H9 (cell line): Measurements from ENCODE around the gene SCRN1. TPM values are rescaled to one million over a fixed set of nuclear protein-coding genes. Genes with fewer than 3 reads are reported as not detected.

ENCODE experiments used
- DNase-seq: peaks from one replicate; pipeline ENCODE4 v3.0.0-alpha.2; 2017
- H2AFZ ChIP-seq: one replicate; pipeline ENCODE4 v1.6.1; 2013; ENCODE audit warnings: mild to moderate bottlenecking, low read length, control low read depth, moderate library complexity
- H2AK5ac ChIP-seq: 2 replicates; pipeline ENCODE4 v1.6.1; 2013; ENCODE audit warnings: low read length, control low read depth, mixed read lengths; ENCODE audit not compliant: insufficient read length
- H2BK120ac ChIP-seq: one replicate; pipeline ENCODE4 v1.6.1; 2013; ENCODE audit warnings: low read depth, mild to moderate bottlenecking, low read length, control low read depth, inconsistent platforms; ENCODE audit not compliant: poor library complexity, severe bottlenecking
- H2BK12ac ChIP-seq: 2 replicates; pipeline ENCODE4 v1.6.1; 2013; ENCODE audit warnings: low read length, control low read depth, mixed read lengths, low read depth; ENCODE audit not compliant: insufficient read length
- H2BK15ac ChIP-seq: 2 replicates; pipeline ENCODE4 v1.6.1; 2013; ENCODE audit warnings: low read depth, low read length, control low read depth
- H2BK20ac ChIP-seq: one replicate; pipeline ENCODE4 v1.6.1; 2013; ENCODE audit warnings: low read depth, mild to moderate bottlenecking, low read length, control low read depth, inconsistent platforms; ENCODE audit not compliant: poor library complexity, severe bottlenecking
- H2BK5ac ChIP-seq: 2 replicates; pipeline ENCODE4 v1.6.1; 2013; ENCODE audit warnings: low read length, control low read depth, mixed read lengths; ENCODE audit not compliant: insufficient read length
- H3K14ac ChIP-seq: 2 replicates; pipeline ENCODE4 v1.6.1; 2013; ENCODE audit warnings: low read length, control low read depth; ENCODE audit not compliant: insufficient read depth
- H3K18ac ChIP-seq: 2 replicates; pipeline ENCODE4 v1.6.1; 2013; ENCODE audit warnings: low read depth, mild to moderate bottlenecking, mixed read lengths, low read length, control low read depth; ENCODE audit not compliant: insufficient read length
- H3K23ac ChIP-seq: 2 replicates; pipeline ENCODE4 v1.6.1; 2013; ENCODE audit warnings: low read length, control low read depth, mixed read lengths, low read depth; ENCODE audit not compliant: insufficient read length
- H3K23me2 ChIP-seq: 2 replicates; pipeline ENCODE4 v1.6.1; 2013; ENCODE audit warnings: low read depth, mild to moderate bottlenecking, mixed read lengths, low read length, control low read depth; ENCODE audit not compliant: insufficient read length, poor library complexity, severe bottlenecking
- H3K27ac ChIP-seq: 2 replicates; pipeline ENCODE4 v1.5.1; 2013; ENCODE audit warnings: low read length, control low read depth, mixed read lengths, low read depth; ENCODE audit not compliant: insufficient read length
- H3K27me3 ChIP-seq: 2 replicates; pipeline ENCODE4 v1.6.1; 2013; ENCODE audit warnings: low read length, control low read depth, inconsistent platforms; ENCODE audit not compliant: insufficient read depth
- H3K4ac ChIP-seq: 2 replicates; pipeline ENCODE4 v1.6.1; 2013; ENCODE audit warnings: low read depth, mild to moderate bottlenecking, control low read depth, inconsistent platforms, low read length, moderate library complexity
- H3K4me1 ChIP-seq: 2 replicates; pipeline ENCODE4 v1.6.1; 2013; ENCODE audit warnings: low read length, control low read depth, inconsistent platforms; ENCODE audit not compliant: insufficient read depth
- H3K4me2 ChIP-seq: 2 replicates; pipeline ENCODE4 v1.6.1; 2013; ENCODE audit warnings: low read length, control low read depth, mixed read lengths; ENCODE audit not compliant: insufficient read length, insufficient read depth
- H3K56ac ChIP-seq: 2 replicates; pipeline ENCODE4 v1.6.1; 2013; ENCODE audit warnings: low read depth, mild to moderate bottlenecking, mixed read lengths, low read length, control low read depth; ENCODE audit not compliant: insufficient read length
- H3K79me1 ChIP-seq: 2 replicates; pipeline ENCODE4 v1.6.1; 2013; ENCODE audit warnings: low read depth, mild to moderate bottlenecking, moderate library complexity, low read length, control low read depth, inconsistent platforms; ENCODE audit not compliant: insufficient read depth, poor library complexity, severe bottlenecking
- H3K79me2 ChIP-seq: 2 replicates; pipeline ENCODE4 v1.6.1; 2013; ENCODE audit warnings: low read length, control low read depth, inconsistent platforms; ENCODE audit not compliant: insufficient read depth
- H3K9ac ChIP-seq: 2 replicates; pipeline ENCODE4 v1.6.1; 2013; ENCODE audit warnings: low read length, control low read depth, mixed read lengths; ENCODE audit not compliant: insufficient read length; ENCODE audit errors: extremely low read depth
- H3K9me3 ChIP-seq: one replicate; pipeline ENCODE4 v1.6.1; 2013; ENCODE audit warnings: low read depth, low read length, inconsistent platforms; ENCODE audit not compliant: control insufficient read depth
- H3T11ph ChIP-seq: one replicate; pipeline ENCODE4 v1.6.1; 2013; ENCODE audit warnings: mild to moderate bottlenecking, low read length, control low read depth, inconsistent platforms
- H4K20me1 ChIP-seq: one replicate; pipeline ENCODE4 v1.6.1; 2013; ENCODE audit not compliant: control insufficient read depth, insufficient read length, insufficient read depth
- H4K5ac ChIP-seq: 2 replicates; pipeline ENCODE4 v1.6.1; 2013; ENCODE audit warnings: low read depth, mild to moderate bottlenecking, mixed read lengths, low read length, control low read depth; ENCODE audit not compliant: insufficient read length
- H4K8ac ChIP-seq: replicated peaks from 2 replicates; pipeline ENCODE4 v1.6.1; 2013; ENCODE audit warnings: low read length, control low read depth, mixed read lengths, low read depth; ENCODE audit not compliant: insufficient read length
- H4K91ac ChIP-seq: 2 replicates; pipeline ENCODE4 v1.6.1; 2013; ENCODE audit warnings: low read depth, mild to moderate bottlenecking, moderate library complexity, mixed read lengths, low read length, control low read depth; ENCODE audit not compliant: insufficient read length
- H3K27ac Mint-ChIP-seq, 3 experiments: 2 replicates in 2 of 3; 3 replicates in 1 of 3; pipeline ENCODE4 v1.8.0; 2020 to 2021; ENCODE audit warnings: mixed read lengths in 3 of 3, mild to moderate bottlenecking in 1 of 3, moderate library complexity in 1 of 3
- H3K27me3 Mint-ChIP-seq: 2 replicates; pipeline ENCODE4 v1.8.0; 2021; ENCODE audit warnings: low read depth, mild to moderate bottlenecking, moderate library complexity, mixed read lengths
- H3K36me3 Mint-ChIP-seq, 3 experiments: 2 replicates in 2 of 3; 3 replicates in 1 of 3; pipeline ENCODE4 v1.8.0; 2020 to 2021; ENCODE audit warnings: low read depth in 3 of 3, mixed read lengths in 3 of 3; ENCODE audit not compliant: insufficient read depth in 1 of 3
- H3K4me1 Mint-ChIP-seq, 2 experiments: 2 replicates each; pipeline ENCODE4 v1.8.0; 2020; ENCODE audit warnings: mixed read lengths in 2 of 2
- H3K4me3 Mint-ChIP-seq, 2 experiments: 2 replicates in 1 of 2; 3 replicates in 1 of 2; pipeline ENCODE4 v1.8.0; 2020 to 2021; ENCODE audit warnings: mild to moderate bottlenecking in 2 of 2, mixed read lengths in 2 of 2, moderate library complexity in 1 of 2
- H3K9me3 Mint-ChIP-seq, 2 experiments: 2 replicates in 1 of 2; 3 replicates in 1 of 2; pipeline ENCODE4 v1.8.0; 2020; ENCODE audit warnings: mild to moderate bottlenecking in 2 of 2, mixed read lengths in 2 of 2, moderate library complexity in 1 of 2
- CTCF ChIP-seq: fragments of 200-600 bp; sonication (generic); conservative IDR thresholded peaks from 3 replicates; pipeline ENCODE4 v1.8.0; 2021; ENCODE audit warnings: antibody characterized with exemption, mild to moderate bottlenecking
- WGBS: extraction: QIAGEN DNeasy Blood & Tissue Kit; methylation state at CpG from one replicate; pipeline ENCODE4 v1.1.7; 2013; ENCODE audit warnings: missing lambda C conversion rate, low lambda C conversion rate, mixed read lengths; ENCODE audit not compliant: insufficient read length; ENCODE audit errors: extremely low coverage; 5-methylcytosine and 5-hydroxymethylcytosine counted together
- total RNA-seq: library from RNA; stranded (reverse); gene quantifications from 2 replicates; pipeline ENCODE4 v1.2.1, GENCODE V29; 2021

The SCRN1 gene
- total RNA-seq, 1 experiment from 2014 or later: 101 TPM

- peaks cover 4 to 13% (median 5%) of the 10 kb centered on the region in 3 experiments; a peak in 6 of 7 replicates for H3K36me3 Mint-ChIP-seq
- Histone ChIP-seq H3K23ac (no peak overlapping the region), H3K4me1 (peaks cover 4% of the 10 kb centered on the region; the same call in 1 of the 2 replicates), H3K79me1 (no peaks in the 10 kb centered on the region), H3K23me2 (peaks cover 8% of the 10 kb centered on the region), H3K27me3 (no peaks in the 10 kb centered on the region), H2BK20ac (no peak overlapping the region), H2BK120ac (no peak overlapping the region), H3K9me3 (peaks cover 5% of the 10 kb centered on the region), H2BK15ac (no peak overlapping the region), H3K56ac (no peak overlapping the region), H3K9ac (no peak overlapping the region), H4K5ac (no peak overlapping the region), H3K18ac (no peak overlapping the region), H2BK12ac (no peak overlapping the region), H4K20me1 (no peaks in the 10 kb centered on the region), H4K91ac (no peak overlapping the region), H3K79me2 (peaks cover 8% of the 10 kb centered on the region; the same call in 1 of the 2 replicates), H3K14ac (no peak overlapping the region), H4K8ac (no peak overlapping the region), H3K27ac (no peak overlapping the region), H2BK5ac (no peak overlapping the region), H2AFZ (no peak overlapping the region), H3T11ph (no peak overlapping the region), H3K4me2 (no peak overlapping the region), H2AK5ac (no peak overlapping the region), H3K4ac (no peak overlapping the region)
- DNase-seq: no peak
- peaks cover 26 to 36% of the 10 kb centered on the region in 2 experiments for H3K9me3 Mint-ChIP-seq
- no CpG with 5 or more reads among the region's 5 CpGs for WGBS
- peaks cover 15 to 17% of the 10 kb centered on the region in 2 experiments for H3K4me1 Mint-ChIP-seq
- no peak overlapping the region for H3K4me3 Mint-ChIP-seq
- H3K27ac Mint-ChIP-seq: no peak overlapping the region
- peaks cover 6% of the 10 kb centered on the region; the same call in 1 of the 2 replicates for H3K27me3 Mint-ChIP-seq
- TF ChIP-seq CTCF: no peak
Observed at GRCh38 chr7:29991937-29992336, 2.3 kb upstream of the SCRN1 start.
